ENCODE results near the gene SF3B4. TPM values are rescaled to one million over a fixed set of nuclear protein-coding genes. Genes with fewer than 3 reads are reported as not detected.
"Not testable (repeated sequence)": the region's sequence is repeated elsewhere in the genome, so short reads cannot be mapped to it uniquely, and the experiment has no call there.

SF3B4 gene
- polyA plus RNA-seq, 1 donor, result 32.3 TPM

- DNase-seq (ENCODE audit: low read depth), result peak; percentile 78
These were observed 39.2 kb downstream of the SF3B4 start for GRCh38 chr1:149888247-149888998.

GRCh38 chr1:149887456-149888246, 40.0 kb downstream of the SF3B4 start:
- DNase-seq (ENCODE audit: low read depth), result peak; percentile 98

GRCh38 chr1:149887196-149887455, 40.5 kb downstream of the SF3B4 start:
- not testable (repeated sequence) for DNase-seq (ENCODE audit: low read depth)

GRCh38 chr1:149886396-149887195, 41.0 kb downstream of the SF3B4 start:
- DNase-seq (ENCODE audit: low read depth), result peak; percentile 99

GRCh38 chr1:149886121-149886395, 41.5 kb downstream of the SF3B4 start:
- not testable (repeated sequence) for DNase-seq (ENCODE audit: low read depth)

- peak; percentile 70 for DNase-seq (ENCODE audit: low read depth)
These were observed 42.1 kb downstream of the SF3B4 start for GRCh38 chr1:149885339-149886120.

- peak; percentile 13 for DNase-seq (ENCODE audit: low read depth)
These were observed 42.9 kb downstream of the SF3B4 start for GRCh38 chr1:149884433-149885338.

- no peak for DNase-seq (ENCODE audit: low read depth)
These were observed 43.9 kb downstream of the SF3B4 start for GRCh38 chr1:149883598-149884247.

- DNase-seq (ENCODE audit: low read depth), result no peak
These were observed 45.7 kb downstream of the SF3B4 start for GRCh38 chr1:149881876-149882275.

GRCh38 chr1:149879556-149879955, 48.0 kb downstream of the SF3B4 start:
- no peak for DNase-seq (ENCODE audit: low read depth)

- no peak for DNase-seq (ENCODE audit: low read depth)
These were observed 50.2 kb downstream of the SF3B4 start for GRCh38 chr1:149877211-149877946.

Other genes starting within 250 kb of the SF3B4 start
- gene FCGR1A, start 145.1 kb downstream of the SF3B4 start, polyA plus RNA-seq (ENCODE audit: insufficient read length), result 1.9 TPM
- gene BOLA1, start 28.2 kb downstream of the SF3B4 start, polyA plus RNA-seq (ENCODE audit: insufficient read length), result 11.7 TPM
- 3.1 TPM for gene SV2A, start 10.0 kb downstream of the SF3B4 start, polyA plus RNA-seq (ENCODE audit: insufficient read length)
- gene MTMR11, start 9.1 kb upstream of the SF3B4 start, polyA plus RNA-seq (ENCODE audit: insufficient read length), result 16.5 TPM
- 14.5 TPM for gene OTUD7B, start 82.9 kb upstream of the SF3B4 start, polyA plus RNA-seq (ENCODE audit: insufficient read length)
- 45.4 TPM for gene VPS45, start 140.0 kb upstream of the SF3B4 start, polyA plus RNA-seq (ENCODE audit: insufficient read length)
- gene PLEKHO1, start 222.1 kb upstream of the SF3B4 start, polyA plus RNA-seq (ENCODE audit: insufficient read length), result 98.5 TPM

All from forelimb muscle (tissue), 1 donor.